ENCODE measurements around the gene HAUS5.

HAUS5 gene

GRCh38 chr19:35619290-35619923 lies 6.9 kb downstream of the HAUS5 start:
- no peak for TF ChIP-seq CTCF (IDR thresholded peaks at IDR 0.05; ENCODE audit: borderline replicate concordance, control extremely low read depth, extremely low read depth, insufficient read depth, missing control alignments)
- in situ Hi-C loops (cut with MboI; ENCODE audit: low sequenced_read_pairs, unreplicated experiment), result no loop called here
- DNase-seq (ENCODE audit: low spot score), result no peak

GRCh38 chr19:35620001-35620400 lies 7.5 kb downstream of the HAUS5 start:
- TF ChIP-seq CTCF (IDR thresholded peaks at IDR 0.05; ENCODE audit: borderline replicate concordance, control extremely low read depth, extremely low read depth, insufficient read depth, missing control alignments), result no peak
- no peak for DNase-seq (ENCODE audit: low spot score)
- in situ Hi-C loops (cut with MboI; ENCODE audit: low sequenced_read_pairs, unreplicated experiment), result no loop called here

- DNase-seq (ENCODE audit: low spot score), result no peak
- in situ Hi-C loops (cut with MboI; ENCODE audit: low sequenced_read_pairs, unreplicated experiment), result no loop called here
- TF ChIP-seq CTCF (IDR thresholded peaks at IDR 0.05; ENCODE audit: borderline replicate concordance, control extremely low read depth, extremely low read depth, insufficient read depth, missing control alignments), result no peak
Measured at GRCh38 chr19:35621708-35622107, 9.2 kb downstream of the HAUS5 start.

GRCh38 chr19:35622750-35623149 lies 10.2 kb downstream of the HAUS5 start:
- no peak for DNase-seq (ENCODE audit: low spot score)

GRCh38 chr19:35623327-35624010 lies 10.9 kb downstream of the HAUS5 start:
- no peak for TF ChIP-seq CTCF (IDR thresholded peaks at IDR 0.05; ENCODE audit: borderline replicate concordance, control extremely low read depth, extremely low read depth, insufficient read depth, missing control alignments)
- DNase-seq (ENCODE audit: low spot score), result no peak
- in situ Hi-C loops (cut with MboI; ENCODE audit: low sequenced_read_pairs, unreplicated experiment), result no loop called here

More at GRCh38 chr19:35622750-35623149, 10.2 kb downstream of the HAUS5 start:
- in situ Hi-C loops (cut with MboI; ENCODE audit: low sequenced_read_pairs, unreplicated experiment), result no loop called here
- no peak for TF ChIP-seq CTCF (IDR thresholded peaks at IDR 0.05; ENCODE audit: borderline replicate concordance, control extremely low read depth, extremely low read depth, insufficient read depth, missing control alignments)

- DNase-seq (ENCODE audit: low spot score), result no peak
- in situ Hi-C loops (cut with MboI; ENCODE audit: low sequenced_read_pairs, unreplicated experiment), result no loop called here
- no peak for TF ChIP-seq CTCF (IDR thresholded peaks at IDR 0.05; ENCODE audit: borderline replicate concordance, control extremely low read depth, extremely low read depth, insufficient read depth, missing control alignments)
Measured at GRCh38 chr19:35628264-35628564, 15.7 kb downstream of the HAUS5 start.

Measured in GM13976 (cell line).